Measurements from ENCODE around the gene SPRR5.

GRCh38 chr1:152904688-152905440, 42.1 kb upstream of the SPRR5 start:
- TF ChIP-seq CTCF (IDR thresholded peaks at IDR 0.05): no peak
- TF ChIP-seq POLR2A (IDR thresholded peaks at IDR 0.05): no peak

Data from heart left ventricle (tissue), 13 donors.